ENCODE results near the gene ALDH1A3. TPM values are rescaled to one million over a fixed set of nuclear protein-coding genes. Genes with fewer than 3 reads are reported as not detected.

Gene ALDH1A3
- total RNA-seq, 1 donor from 2014 or later, result 2.9 TPM

DNA sequence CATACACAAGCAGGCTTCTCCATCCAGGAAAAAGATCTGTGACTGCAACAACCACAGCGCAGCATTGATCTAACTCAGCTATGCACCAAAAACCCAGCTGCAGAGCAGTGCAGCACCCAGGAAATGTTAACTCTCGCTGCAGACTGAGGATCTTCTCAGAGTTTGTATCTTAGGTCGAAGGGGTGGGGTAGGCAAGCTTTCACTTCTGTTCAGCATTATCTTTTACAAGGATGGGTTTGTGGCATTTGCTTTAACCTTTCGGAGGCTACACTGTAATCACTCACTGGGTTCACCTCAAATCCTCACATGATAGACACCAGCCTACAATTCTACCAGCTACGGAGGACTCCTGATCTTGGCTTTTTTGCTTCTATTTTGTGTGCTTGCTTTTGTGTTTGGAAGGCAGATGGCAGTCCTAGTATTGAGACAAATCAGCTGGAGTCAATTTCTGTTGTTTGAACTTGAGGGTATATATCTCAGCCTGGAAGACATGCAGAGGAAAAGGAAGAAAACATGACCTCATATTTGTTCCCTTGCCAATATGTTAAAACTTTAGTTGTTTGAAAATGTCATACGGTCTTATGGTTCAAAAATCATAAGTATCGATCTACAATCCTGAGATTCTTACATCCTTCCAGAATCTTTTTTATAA is 64.7 kb downstream of the ALDH1A3 start:
- Histone ChIP-seq H3K4me3 (no peak overlapping the region), H3K4me1 (peaks cover 22% of the 10 kb centered on the region), H3K27ac (replicated peaks) (no peak overlapping the region), H3K27me3 (ENCODE audit: low read depth) (peaks cover 6% of the 10 kb centered on the region), H3K36me3 (no peaks in the 10 kb centered on the region), H3K9me3 (replicated peaks) (peaks cover 4% of the 10 kb centered on the region)
- TF ChIP-seq, protein P1, sequence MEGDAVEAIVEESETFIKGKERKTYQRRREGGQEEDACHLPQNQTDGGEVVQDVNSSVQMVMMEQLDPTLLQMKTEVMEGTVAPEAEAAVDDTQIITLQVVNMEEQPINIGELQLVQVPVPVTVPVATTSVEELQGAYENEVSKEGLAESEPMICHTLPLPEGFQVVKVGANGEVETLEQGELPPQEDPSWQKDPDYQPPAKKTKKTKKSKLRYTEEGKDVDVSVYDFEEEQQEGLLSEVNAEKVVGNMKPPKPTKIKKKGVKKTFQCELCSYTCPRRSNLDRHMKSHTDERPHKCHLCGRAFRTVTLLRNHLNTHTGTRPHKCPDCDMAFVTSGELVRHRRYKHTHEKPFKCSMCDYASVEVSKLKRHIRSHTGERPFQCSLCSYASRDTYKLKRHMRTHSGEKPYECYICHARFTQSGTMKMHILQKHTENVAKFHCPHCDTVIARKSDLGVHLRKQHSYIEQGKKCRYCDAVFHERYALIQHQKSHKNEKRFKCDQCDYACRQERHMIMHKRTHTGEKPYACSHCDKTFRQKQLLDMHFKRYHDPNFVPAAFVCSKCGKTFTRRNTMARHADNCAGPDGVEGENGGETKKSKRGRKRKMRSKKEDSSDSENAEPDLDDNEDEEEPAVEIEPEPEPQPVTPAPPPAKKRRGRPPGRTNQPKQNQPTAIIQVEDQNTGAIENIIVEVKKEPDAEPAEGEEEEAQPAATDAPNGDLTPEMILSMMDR (IDR thresholded peaks at IDR 0.05; ENCODE audit: borderline replicate concordance), result no peak
- intact Hi-C loops (cut with micrococcal nuclease), result no loop called here
- no peak for DNase-seq

DNA sequence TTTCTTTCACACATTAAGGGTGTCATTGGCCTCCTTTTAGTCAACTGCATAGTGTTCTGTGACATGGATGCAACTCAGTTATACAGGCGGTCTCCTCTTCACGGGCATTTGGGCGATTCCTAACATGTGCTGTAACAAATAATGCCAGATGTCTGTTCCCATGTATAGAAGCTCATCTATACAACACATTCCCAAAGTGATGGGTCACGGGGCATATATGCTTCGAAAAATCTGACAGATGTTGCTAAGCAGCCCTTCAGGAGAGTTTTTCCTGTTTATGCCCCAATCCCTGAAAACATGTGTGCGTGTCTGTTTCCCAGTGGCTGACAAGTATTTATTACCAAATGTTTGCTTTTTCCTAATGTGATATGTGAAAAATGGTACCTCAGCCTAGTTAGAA is 65.4 kb downstream of the ALDH1A3 start:
- TF ChIP-seq, protein P1 (IDR thresholded peaks at IDR 0.05; ENCODE audit: borderline replicate concordance), result no peak
- intact Hi-C loops (cut with micrococcal nuclease), result no loop called here
- Histone ChIP-seq H3K4me1 (peaks cover 22% of the 10 kb centered on the region), H3K4me3 (no peak overlapping the region), H3K9me3 (replicated peaks) (peaks cover 4% of the 10 kb centered on the region), H3K36me3 (no peaks in the 10 kb centered on the region), H3K27ac (replicated peaks) (no peak overlapping the region), H3K27me3 (ENCODE audit: low read depth) (peaks cover 6% of the 10 kb centered on the region)
- no peak for DNase-seq

DNA sequence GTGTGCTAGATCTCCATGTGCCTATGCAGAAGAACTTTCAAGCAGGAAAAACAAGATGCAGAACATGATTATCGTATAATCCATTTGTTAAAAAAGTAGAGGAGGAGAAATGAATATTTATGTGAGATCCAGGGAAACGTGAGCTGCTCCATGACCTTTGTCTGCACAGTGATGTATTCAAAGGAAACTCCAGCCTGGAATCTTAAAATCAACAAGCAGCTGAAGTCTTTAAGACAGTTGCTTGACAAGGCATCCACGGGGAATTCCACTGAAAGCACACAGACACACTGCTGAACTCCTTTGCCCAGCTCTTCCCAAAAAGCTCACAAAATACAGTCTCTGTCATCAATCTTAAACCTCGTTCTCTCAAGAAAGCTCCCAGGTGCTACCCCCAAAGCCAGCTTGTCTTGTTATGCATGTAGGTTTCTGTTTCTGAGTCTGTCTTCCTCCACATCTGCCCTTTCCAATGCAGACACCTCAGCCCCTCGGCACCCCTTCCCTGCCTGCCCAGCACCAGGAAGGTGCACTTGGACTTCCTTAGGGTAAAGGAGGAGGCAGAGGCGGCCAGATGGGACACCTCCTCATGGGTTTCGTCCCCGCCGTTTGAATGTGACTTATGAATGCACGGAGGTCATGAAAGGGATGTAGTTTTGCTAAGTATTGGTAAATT is 68.3 kb downstream of the ALDH1A3 start:
- intact Hi-C loops (cut with micrococcal nuclease), result no loop called here
- Histone ChIP-seq H3K27me3 (ENCODE audit: low read depth) (peaks cover 6% of the 10 kb centered on the region), H3K4me1 (peaks cover 20% of the 10 kb centered on the region), H3K9me3 (replicated peaks) (no peaks in the 10 kb centered on the region), H3K4me3 (no peak overlapping the region), H3K27ac (replicated peaks) (no peak overlapping the region), H3K36me3 (no peaks in the 10 kb centered on the region)
- TF ChIP-seq, protein P1 (IDR thresholded peaks at IDR 0.05; ENCODE audit: borderline replicate concordance), result no peak
- DNase-seq, result no peak

DNA sequence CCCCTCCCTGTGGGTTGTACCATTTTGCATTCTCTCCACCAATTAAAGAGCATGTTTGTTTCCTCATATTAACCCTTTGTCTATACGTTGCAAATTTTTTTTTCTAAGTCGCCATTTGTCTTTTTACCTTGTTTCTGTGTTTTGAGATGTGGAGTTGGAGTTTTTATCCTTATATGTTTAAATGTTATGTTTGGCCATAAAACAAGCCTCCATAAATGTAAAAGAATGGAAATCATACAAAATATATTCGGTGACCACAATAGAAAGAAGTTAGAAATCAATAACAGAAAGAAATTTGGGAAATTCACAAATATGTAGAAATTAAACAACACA is 68.8 kb downstream of the ALDH1A3 start:
- no peak overlapping the region for H3K27ac ChIP-seq (replicated peaks)
- H3K4me3 ChIP-seq, result no peak overlapping the region
- H3K9me3 ChIP-seq (replicated peaks), result no peaks in the 10 kb centered on the region
- intact Hi-C loops (cut with micrococcal nuclease), result no loop called here
- peaks cover 6% of the 10 kb centered on the region for H3K27me3 ChIP-seq (ENCODE audit: low read depth)
- no peak for DNase-seq
- H3K36me3 ChIP-seq, result no peaks in the 10 kb centered on the region
- TF ChIP-seq, protein P1 (IDR thresholded peaks at IDR 0.05; ENCODE audit: borderline replicate concordance), result no peak
- peaks cover 16% of the 10 kb centered on the region for H3K4me1 ChIP-seq

DNA sequence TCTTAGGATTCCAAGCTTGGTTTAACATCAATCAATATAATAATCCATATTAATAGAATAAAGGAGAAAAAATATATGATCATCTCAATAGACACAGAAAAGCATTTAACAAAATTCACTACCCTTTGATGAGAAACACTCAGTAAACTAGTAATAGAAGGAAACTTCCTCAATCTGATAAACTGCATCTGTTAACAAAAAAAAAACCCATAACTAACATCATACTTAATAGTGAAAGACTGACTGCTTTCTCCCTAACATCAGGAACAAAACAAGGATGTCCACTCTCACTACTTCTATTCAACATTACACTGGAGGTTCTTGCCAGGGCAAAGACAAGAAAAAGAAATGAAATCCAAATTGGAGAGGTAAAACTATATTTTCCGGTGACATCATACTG is 70.1 kb downstream of the ALDH1A3 start:
- Histone ChIP-seq H3K36me3 (no peaks in the 10 kb centered on the region), H3K4me3 (no peak overlapping the region), H3K4me1 (peaks cover 7% of the 10 kb centered on the region), H3K9me3 (replicated peaks) (no peaks in the 10 kb centered on the region), H3K27me3 (ENCODE audit: low read depth) (peaks cover 6% of the 10 kb centered on the region), H3K27ac (replicated peaks) (no peak overlapping the region)
- TF ChIP-seq, protein P1 (IDR thresholded peaks at IDR 0.05; ENCODE audit: borderline replicate concordance), result no peak
- intact Hi-C loops (cut with micrococcal nuclease), result no loop called here
- no peak for DNase-seq
